Parathyroid adenoma (tissue), 2 donors: ENCODE measurements around the gene KLF14.

Experiments used
- H2AFZ ChIP-seq: fragments of 300-600 bp; sonication (generic); one replicate; pipeline ENCODE4 v1.7.0; 2017; ENCODE audit warnings: antibody characterized with exemption, mild to moderate bottlenecking
- H3K27ac ChIP-seq: fragments of 300-600 bp; sonication (generic); one replicate; pipeline ENCODE4 v1.7.0; 2017
- H3K27me3 ChIP-seq: fragments of 300-600 bp; sonication (generic); one replicate; pipeline ENCODE4 v1.7.0; 2017; ENCODE audit warnings: low read length; ENCODE audit not compliant: control insufficient read depth, insufficient read depth
- H3K36me3 ChIP-seq: fragments of 300-600 bp; sonication (generic); one replicate; pipeline ENCODE4 v1.7.0; 2017; ENCODE audit warnings: low read length; ENCODE audit not compliant: control insufficient read depth, insufficient read depth
- H3K4me1 ChIP-seq: fragments of 300-600 bp; sonication (generic); one replicate; pipeline ENCODE4 v1.7.0; 2017; ENCODE audit warnings: control low read depth
- H3K4me2 ChIP-seq: fragments of 300-600 bp; sonication (generic); one replicate; pipeline ENCODE4 v1.7.0; 2017; ENCODE audit warnings: low read length
- H3K4me3 ChIP-seq: fragments of 300-600 bp; sonication (generic); one replicate; pipeline ENCODE4 v1.7.0; 2017; ENCODE audit warnings: low read depth, low read length
- H3K79me2 ChIP-seq: fragments of 300-600 bp; sonication (generic); one replicate; pipeline ENCODE4 v1.7.0; 2017; ENCODE audit warnings: control low read depth
- H3K9ac ChIP-seq: fragments of 300-600 bp; sonication (generic); one replicate; pipeline ENCODE4 v1.7.0; 2017; ENCODE audit warnings: mild to moderate bottlenecking
- H3K9me3 ChIP-seq: fragments of 300-600 bp; sonication (generic); one replicate; pipeline ENCODE4 v1.7.0; 2017; ENCODE audit warnings: low read length; ENCODE audit not compliant: control insufficient read depth
- CTCF ChIP-seq: fragments of 300-600 bp; sonication (generic); IDR thresholded peaks from one replicate; pipeline ENCODE4 v1.7.0; 2017; ENCODE audit warnings: antibody characterized with exemption, mild to moderate bottlenecking
- donor health status: primary hyperparathyroidism.

The KLF14 gene

GRCh38 chr7:130748531-130749389 is 14.8 kb upstream of the KLF14 start:
- Histone ChIP-seq H3K9me3 (no peaks in the 10 kb centered on the region), H2AFZ (no peak overlapping the region), H3K4me1 (no peaks in the 10 kb centered on the region), H3K27me3 (no peaks in the 10 kb centered on the region), H3K4me2 (no peak overlapping the region), H3K9ac (no peak overlapping the region), H3K79me2 (no peaks in the 10 kb centered on the region), H3K4me3 (no peak overlapping the region), H3K36me3 (no peaks in the 10 kb centered on the region), H3K27ac (no peak overlapping the region)
- no peak for TF ChIP-seq CTCF

GRCh38 chr7:130741331-130741995 is 7.5 kb upstream of the KLF14 start:
- Histone ChIP-seq H3K4me1 (no peaks in the 10 kb centered on the region), H3K27ac (no peak overlapping the region), H3K9ac (no peak overlapping the region), H3K79me2 (no peaks in the 10 kb centered on the region), H3K4me2 (no peak overlapping the region), H3K27me3 (no peaks in the 10 kb centered on the region), H2AFZ (no peak overlapping the region), H3K9me3 (no peaks in the 10 kb centered on the region), H3K4me3 (no peak overlapping the region), H3K36me3 (no peaks in the 10 kb centered on the region)
- TF ChIP-seq CTCF = no peak

GRCh38 chr7:130740606-130741005 is 6.6 kb upstream of the KLF14 start:
- Histone ChIP-seq H3K4me1 (no peaks in the 10 kb centered on the region), H2AFZ (no peak overlapping the region), H3K36me3 (no peaks in the 10 kb centered on the region), H3K4me3 (no peak overlapping the region), H3K9me3 (no peaks in the 10 kb centered on the region), H3K27ac (no peak overlapping the region), H3K79me2 (no peaks in the 10 kb centered on the region), H3K27me3 (no peaks in the 10 kb centered on the region), H3K4me2 (no peak overlapping the region), H3K9ac (no peak overlapping the region)
- no peak for TF ChIP-seq CTCF

- Histone ChIP-seq H3K79me2 (no peaks in the 10 kb centered on the region), H3K27ac (no peak overlapping the region), H3K4me2 (no peak overlapping the region), H2AFZ (no peak overlapping the region), H3K4me1 (no peaks in the 10 kb centered on the region), H3K27me3 (no peaks in the 10 kb centered on the region), H3K36me3 (peaks cover 6% of the 10 kb centered on the region), H3K9me3 (peaks cover 7% of the 10 kb centered on the region), H3K9ac (no peak overlapping the region), H3K4me3 (no peak overlapping the region)
- no peak for TF ChIP-seq CTCF
These were observed 2.4 kb upstream of the KLF14 start for GRCh38 chr7:130736298-130736900.
